Measurements from ENCODE around the gene CCK.
A peak's percentile ranks its signal among the peaks of the same experiment; 100 is the strongest.

Gene CCK

GRCh38 chr3:42236611-42237010 is 29.4 kb downstream of the CCK start:
- TF ChIP-seq, protein P1, sequence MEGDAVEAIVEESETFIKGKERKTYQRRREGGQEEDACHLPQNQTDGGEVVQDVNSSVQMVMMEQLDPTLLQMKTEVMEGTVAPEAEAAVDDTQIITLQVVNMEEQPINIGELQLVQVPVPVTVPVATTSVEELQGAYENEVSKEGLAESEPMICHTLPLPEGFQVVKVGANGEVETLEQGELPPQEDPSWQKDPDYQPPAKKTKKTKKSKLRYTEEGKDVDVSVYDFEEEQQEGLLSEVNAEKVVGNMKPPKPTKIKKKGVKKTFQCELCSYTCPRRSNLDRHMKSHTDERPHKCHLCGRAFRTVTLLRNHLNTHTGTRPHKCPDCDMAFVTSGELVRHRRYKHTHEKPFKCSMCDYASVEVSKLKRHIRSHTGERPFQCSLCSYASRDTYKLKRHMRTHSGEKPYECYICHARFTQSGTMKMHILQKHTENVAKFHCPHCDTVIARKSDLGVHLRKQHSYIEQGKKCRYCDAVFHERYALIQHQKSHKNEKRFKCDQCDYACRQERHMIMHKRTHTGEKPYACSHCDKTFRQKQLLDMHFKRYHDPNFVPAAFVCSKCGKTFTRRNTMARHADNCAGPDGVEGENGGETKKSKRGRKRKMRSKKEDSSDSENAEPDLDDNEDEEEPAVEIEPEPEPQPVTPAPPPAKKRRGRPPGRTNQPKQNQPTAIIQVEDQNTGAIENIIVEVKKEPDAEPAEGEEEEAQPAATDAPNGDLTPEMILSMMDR (IDR thresholded peaks at IDR 0.05; ENCODE audit: insufficient read depth, low read depth, low read length, missing control alignments), result no peak
- no peak overlapping the region for H3K4me3 ChIP-seq (ENCODE audit: low read depth, low read length)
- no peak for DNase-seq (ENCODE audit: low read depth)

GRCh38 chr3:42235532-42235931 is 30.5 kb downstream of the CCK start:
- TF ChIP-seq, protein P1 (IDR thresholded peaks at IDR 0.05; ENCODE audit: insufficient read depth, low read depth, low read length, missing control alignments), result no peak
- DNase-seq (ENCODE audit: low read depth), result no peak
- no peak overlapping the region for H3K4me3 ChIP-seq (ENCODE audit: low read depth, low read length)

DNA sequence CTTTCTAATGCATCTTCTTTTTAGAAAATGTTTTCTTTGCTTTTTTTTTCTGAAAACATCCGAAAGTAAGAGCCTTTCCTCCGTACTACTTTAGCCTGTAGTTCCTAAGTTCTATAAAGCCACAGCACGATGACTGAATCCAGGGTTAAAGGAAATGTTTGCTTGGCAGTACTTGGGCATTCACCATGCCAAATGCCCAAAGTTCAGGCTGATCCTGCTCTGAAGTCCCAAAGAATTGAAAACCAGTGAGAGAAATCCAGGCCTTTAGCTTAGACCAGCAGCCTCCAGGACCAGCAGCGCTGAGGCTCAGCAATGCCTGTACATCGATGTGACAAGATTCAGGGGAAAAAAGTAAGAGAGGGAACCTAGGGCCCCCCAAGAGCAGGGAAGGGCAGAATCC is 35.1 kb downstream of the CCK start:
- DNase-seq (ENCODE audit: low read depth), result no peak
- no peak overlapping the region for H3K4me3 ChIP-seq (ENCODE audit: low read depth, low read length)
- TF ChIP-seq, protein P1 (IDR thresholded peaks at IDR 0.05; ENCODE audit: insufficient read depth, low read depth, low read length, missing control alignments), result no peak

DNA sequence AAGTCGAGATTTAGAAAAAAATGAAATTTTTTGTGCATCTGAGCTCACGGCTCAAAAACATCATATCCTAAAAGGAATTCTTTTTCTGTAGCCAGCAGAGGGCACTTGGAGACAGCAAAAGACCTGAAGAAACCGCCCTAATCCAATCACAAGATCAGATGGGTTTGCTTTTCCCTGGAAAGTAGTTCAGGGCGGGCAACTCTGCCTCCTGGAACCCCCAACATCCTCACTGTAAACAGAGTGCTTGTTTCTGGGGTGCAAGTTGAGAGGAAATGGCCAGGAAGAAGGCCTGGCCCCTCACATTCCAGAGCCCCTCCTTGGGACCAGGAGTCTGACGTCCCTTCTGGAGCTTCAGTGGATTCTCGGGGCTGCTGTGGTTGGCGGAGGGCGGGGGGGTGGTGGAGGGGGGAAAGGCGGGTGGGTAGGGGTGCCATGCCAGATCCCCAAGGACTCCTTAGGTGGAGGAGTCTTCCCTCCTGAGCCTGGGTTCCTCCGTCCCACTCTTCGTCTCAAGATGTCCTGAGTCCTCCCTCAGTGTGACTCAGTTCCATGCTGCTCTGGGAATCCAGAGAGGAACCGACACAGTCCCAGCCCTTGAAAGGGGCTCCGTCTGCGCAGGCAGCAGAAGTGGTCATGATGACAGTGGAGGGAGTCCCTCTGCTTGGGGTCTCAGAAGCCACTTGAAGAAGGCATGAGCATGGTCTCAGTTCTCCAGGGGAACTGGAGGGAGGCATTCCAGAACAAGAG is 35.9 kb downstream of the CCK start:
- DNase-seq (ENCODE audit: low read depth), result peak; percentile 30
- no peak overlapping the region for H3K4me3 ChIP-seq (ENCODE audit: low read depth, low read length)
- TF ChIP-seq, protein P1 (IDR thresholded peaks at IDR 0.05; ENCODE audit: insufficient read depth, low read depth, low read length, missing control alignments), result peak; percentile 35

DNA sequence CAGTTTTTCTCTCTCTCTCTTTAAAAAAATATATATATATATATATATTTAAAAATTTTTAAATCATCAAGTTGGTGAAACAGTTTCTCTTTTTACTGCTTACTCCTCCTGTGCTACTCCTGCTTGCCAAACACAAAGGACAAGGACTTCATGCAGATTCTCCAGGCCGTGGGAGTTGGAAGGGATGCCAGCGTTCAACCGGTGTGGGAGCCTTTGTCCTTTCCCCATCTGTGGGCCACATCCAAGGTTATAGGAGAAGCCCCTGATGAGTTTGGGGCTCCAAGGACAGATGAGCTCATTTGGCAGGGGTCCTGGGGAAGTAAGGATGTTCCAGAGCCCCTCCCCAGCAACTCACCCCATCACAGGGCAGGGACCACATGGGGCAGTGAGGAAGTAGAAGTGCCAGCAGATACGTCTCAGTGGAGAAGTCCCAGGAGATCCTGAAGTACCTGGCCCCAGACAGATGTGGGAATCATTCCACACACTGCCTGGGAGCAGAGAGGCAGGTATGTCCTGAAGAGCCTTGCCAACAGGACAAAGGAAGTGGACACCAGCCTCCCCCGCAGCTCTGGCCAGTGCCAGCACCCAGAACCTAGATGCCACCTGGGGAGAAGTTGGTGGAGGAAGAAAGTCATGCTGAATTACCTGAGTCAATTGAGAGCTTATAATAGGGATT is 36.6 kb downstream of the CCK start:
- DNase-seq (ENCODE audit: low read depth), result no peak

DNA sequence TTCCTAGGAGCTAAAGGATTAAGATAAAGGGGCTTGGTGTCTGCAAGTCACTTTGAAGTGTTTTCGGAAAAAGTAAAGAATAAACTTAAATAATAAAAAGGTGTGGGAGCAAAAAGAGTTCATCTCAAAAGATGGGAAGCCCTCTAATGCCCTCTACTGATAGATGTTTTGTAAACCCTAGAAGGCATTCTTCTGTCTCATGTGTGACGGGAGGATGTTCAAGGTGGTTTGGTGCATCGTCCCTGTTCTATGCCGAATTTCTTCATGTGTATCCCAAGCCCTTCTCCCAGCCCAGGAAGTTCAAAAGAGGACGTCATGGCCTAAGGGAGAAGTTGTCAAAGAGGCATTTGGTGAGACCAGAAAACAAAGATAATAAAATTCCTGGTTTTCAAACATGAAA is 37.2 kb downstream of the CCK start:
- TF ChIP-seq, protein P1 (IDR thresholded peaks at IDR 0.05; ENCODE audit: insufficient read depth, low read depth, low read length, missing control alignments), result peak; percentile 50
- H3K4me3 ChIP-seq (ENCODE audit: low read depth, low read length), result no peak overlapping the region
- peak; percentile 59 for DNase-seq (ENCODE audit: low read depth)

More for the DNA sequence above, 36.6 kb downstream of the CCK start:
- H3K4me3 ChIP-seq (ENCODE audit: low read depth, low read length), result no peak overlapping the region
- TF ChIP-seq, protein P1 (IDR thresholded peaks at IDR 0.05; ENCODE audit: insufficient read depth, low read depth, low read length, missing control alignments), result no peak

All from GM12865 (cell line).